MG63 (cell line): ENCODE data around the gene PKDCC. TPM values are rescaled to one million over a fixed set of nuclear protein-coding genes. Genes with fewer than 3 reads are reported as not detected.
A peak's percentile ranks its signal among the peaks of the same experiment; 100 is the strongest.

ENCODE experiments used
- DNase-seq: peaks from one replicate; pipeline ENCODE4 v3.0.0-alpha.2; 2020
- H3K27me3 ChIP-seq: fragments of 250-450 bp; sonication (Bioruptor Pico); 2 replicates; pipeline ENCODE4 v1.5.1; 2020; ENCODE audit warnings: mild to moderate bottlenecking, moderate library complexity
- H3K36me3 ChIP-seq: fragments of 250-450 bp; sonication (Bioruptor Pico); 2 replicates; pipeline ENCODE4 v1.5.1; 2020; ENCODE audit warnings: mild to moderate bottlenecking, moderate library complexity
- H3K4me3 ChIP-seq: fragments of 250-450 bp; sonication (Bioruptor Pico); 2 replicates; pipeline ENCODE4 v1.5.1; 2020; ENCODE audit warnings: mild to moderate bottlenecking, moderate library complexity
- H3K9me3 ChIP-seq: fragments of 250-450 bp; sonication (Bioruptor Pico); 2 replicates; pipeline ENCODE4 v1.5.1; 2020; ENCODE audit warnings: mild to moderate bottlenecking, moderate library complexity
- total RNA-seq: library from RNA; depleted of rRNA; stranded (reverse); fragments of >200 nt; shearing (Covaris generic); gene quantifications from 2 replicates; pipeline ENCODE4 v1.2.3, GENCODE V29; 2014; ENCODE audit warnings: low replicate concordance; rRNA removed

Gene PKDCC
- total RNA-seq = 24.0 and 36.0 TPM in 2 replicates

- DNase-seq = peak; percentile 91
- H3K36me3 ChIP-seq = peaks cover 25% of the 10 kb centered on the region
- H3K27me3 ChIP-seq = no peaks in the 10 kb centered on the region
- no peaks in the 10 kb centered on the region for H3K9me3 ChIP-seq
- peak within 1 kb of the TSS; percentile 76 for H3K4me3 ChIP-seq
These were observed at the start of gene PKDCC for GRCh38 chr2:42047488-42048298. Gene PKDCC (plus strand): TSS chr2:42048021. CDS start chr2:42048200, 179 bp downstream.

- H3K27me3 ChIP-seq = no peaks in the 10 kb centered on the region
- peak overlapping the region; percentile 8; the same call in 1 of the 2 replicates for H3K4me3 ChIP-seq
- H3K36me3 ChIP-seq = no peaks in the 10 kb centered on the region
- H3K9me3 ChIP-seq = no peaks in the 10 kb centered on the region
- DNase-seq = peak; percentile 74
These were observed 49.4 kb upstream of the PKDCC start for GRCh38 chr2:41998186-41999127.

GRCh38 chr2:41999128-41999480 lies 48.7 kb upstream of the PKDCC start:
- DNase-seq = no peak
- no peak overlapping the region for H3K4me3 ChIP-seq
- no peaks in the 10 kb centered on the region for H3K36me3 ChIP-seq
- no peaks in the 10 kb centered on the region for H3K27me3 ChIP-seq
- H3K9me3 ChIP-seq = peaks cover under 1% of the 10 kb centered on the region; the same call in 1 of the 2 replicates

GRCh38 chr2:41999592-42000281 lies 48.1 kb upstream of the PKDCC start:
- DNase-seq = no peak
- Histone ChIP-seq H3K36me3 (no peaks in the 10 kb centered on the region), H3K9me3 (peaks cover 3% of the 10 kb centered on the region), H3K4me3 (no peak overlapping the region), H3K27me3 (no peaks in the 10 kb centered on the region)

- no peak overlapping the region for H3K4me3 ChIP-seq
- no peaks in the 10 kb centered on the region for H3K36me3 ChIP-seq
- DNase-seq = no peak
- no peaks in the 10 kb centered on the region for H3K27me3 ChIP-seq
- peaks cover 3% of the 10 kb centered on the region for H3K9me3 ChIP-seq
These were observed 46.1 kb upstream of the PKDCC start for GRCh38 chr2:42001711-42002201.

- Histone ChIP-seq H3K9me3 (peaks cover 3% of the 10 kb centered on the region), H3K27me3 (no peaks in the 10 kb centered on the region), H3K36me3 (no peaks in the 10 kb centered on the region), H3K4me3 (no peak overlapping the region)
- no peak for DNase-seq
These were observed 40.3 kb upstream of the PKDCC start for GRCh38 chr2:42007551-42007950.

GRCh38 chr2:42008241-42008921 lies 39.4 kb upstream of the PKDCC start:
- no peaks in the 10 kb centered on the region for H3K36me3 ChIP-seq
- H3K27me3 ChIP-seq = no peaks in the 10 kb centered on the region
- peaks cover 3% of the 10 kb centered on the region for H3K9me3 ChIP-seq
- H3K4me3 ChIP-seq = no peak overlapping the region
- DNase-seq = no peak

GRCh38 chr2:42009657-42010580 lies 37.9 kb upstream of the PKDCC start:
- Histone ChIP-seq H3K27me3 (no peaks in the 10 kb centered on the region), H3K4me3 (peak overlapping the region; percentile 5; the same call in 1 of the 2 replicates), H3K9me3 (no peaks in the 10 kb centered on the region; the same call in 1 of the 2 replicates), H3K36me3 (no peaks in the 10 kb centered on the region)
- DNase-seq = no peak

GRCh38 chr2:42010743-42011298 lies 37.0 kb upstream of the PKDCC start:
- H3K9me3 ChIP-seq = no peaks in the 10 kb centered on the region
- no peak overlapping the region for H3K4me3 ChIP-seq
- H3K36me3 ChIP-seq = no peaks in the 10 kb centered on the region
- H3K27me3 ChIP-seq = no peaks in the 10 kb centered on the region
- DNase-seq = peak; percentile 75

- no peak overlapping the region for H3K4me3 ChIP-seq
- H3K36me3 ChIP-seq = no peaks in the 10 kb centered on the region
- DNase-seq = no peak
- no peaks in the 10 kb centered on the region for H3K27me3 ChIP-seq
- H3K9me3 ChIP-seq = no peaks in the 10 kb centered on the region
These were observed 35.7 kb upstream of the PKDCC start for GRCh38 chr2:42012137-42012536.

- no peak overlapping the region for H3K4me3 ChIP-seq
- no peaks in the 10 kb centered on the region for H3K9me3 ChIP-seq
- DNase-seq = no peak
- no peaks in the 10 kb centered on the region for H3K27me3 ChIP-seq
- no peaks in the 10 kb centered on the region for H3K36me3 ChIP-seq
These were observed 35.2 kb upstream of the PKDCC start for GRCh38 chr2:42012651-42013050.

- no peak overlapping the region for H3K4me3 ChIP-seq
- H3K27me3 ChIP-seq = no peaks in the 10 kb centered on the region
- no peak for DNase-seq
- no peaks in the 10 kb centered on the region for H3K36me3 ChIP-seq
- H3K9me3 ChIP-seq = no peaks in the 10 kb centered on the region
These were observed 34.4 kb upstream of the PKDCC start for GRCh38 chr2:42013409-42013808.

- no peaks in the 10 kb centered on the region for H3K27me3 ChIP-seq
- no peak for DNase-seq
- H3K9me3 ChIP-seq = no peaks in the 10 kb centered on the region
- H3K4me3 ChIP-seq = no peak overlapping the region
- H3K36me3 ChIP-seq = no peaks in the 10 kb centered on the region
These were observed 26.4 kb upstream of the PKDCC start for GRCh38 chr2:42021464-42021863.

- peak; percentile 74 for DNase-seq
- Histone ChIP-seq H3K9me3 (no peaks in the 10 kb centered on the region), H3K36me3 (no peaks in the 10 kb centered on the region), H3K27me3 (no peaks in the 10 kb centered on the region), H3K4me3 (no peak overlapping the region)
These were observed 22.7 kb upstream of the PKDCC start for GRCh38 chr2:42025151-42025582.

GRCh38 chr2:42026272-42026671 lies 21.5 kb upstream of the PKDCC start:
- no peak for DNase-seq

More at GRCh38 chr2:42026272-42026671, 21.5 kb upstream of the PKDCC start:
- H3K4me3 ChIP-seq = no peak overlapping the region
- no peaks in the 10 kb centered on the region for H3K27me3 ChIP-seq
- H3K36me3 ChIP-seq = no peaks in the 10 kb centered on the region
- no peaks in the 10 kb centered on the region for H3K9me3 ChIP-seq
